Measurements from ENCODE around the gene PATZ1. TPM values are rescaled to one million over a fixed set of nuclear protein-coding genes. Genes with fewer than 3 reads are reported as not detected.

The PATZ1 gene
- total RNA-seq, 1 experiment from 2014 or later, result 18.6 TPM

- POLR2A ChIA-PET, result no interaction called here
- no peak overlapping the region for H3K27ac ChIP-seq (ENCODE audit: low read length)
- H3K27me3 ChIP-seq (ENCODE audit: control insufficient read depth, insufficient read depth, low read length), result no peaks in the 10 kb centered on the region
- DNase-seq (ENCODE audit: low read depth, low spot score) (no peak), ATAC-seq (no peak)
- H3K4me3 ChIP-seq (ENCODE audit: low read depth in 2 of 2, low read length in 2 of 2), result no peak overlapping the region
- H3K9me3 ChIP-seq (ENCODE audit: control insufficient read depth, insufficient read depth, low read depth, low read length), result no peaks in the 10 kb centered on the region
- H3K36me3 ChIP-seq (ENCODE audit: control insufficient read depth, insufficient read depth, low read length), result no peaks in the 10 kb centered on the region
- CTCF ChIA-PET, result no interaction called here
- in situ Hi-C loops (cut with HindIII; ENCODE audit: low pct_unique_long_range_greater_than_20kb, low sequenced_read_pairs) (no loop called here), intact Hi-C loops (cut with micrococcal nuclease; ENCODE audit: unreplicated experiment) (no loop called here)
- H3K4me1 ChIP-seq (ENCODE audit: control insufficient read depth, insufficient read depth, low read length), result no peaks in the 10 kb centered on the region; the same call in 1 of the 2 replicates
- no TSS peak for BruUV-seq (replicated peaks)
- no peak for TF ChIP-seq POLR2AphosphoS5 (IDR thresholded peaks at IDR 0.05; ENCODE audit: low read depth, low read length)
- TF ChIP-seq CTCF (IDR thresholded peaks at IDR 0.05), result no peak
- TF ChIP-seq TCF7L2 (IDR thresholded peaks at IDR 0.05; ENCODE audit: low read depth, low read length), result no peak
- TF ChIP-seq SIN3A (IDR thresholded peaks at IDR 0.05; ENCODE audit: borderline replicate concordance, insufficient read depth, low read depth, low read length), result no peak
- TF ChIP-seq REST (IDR thresholded peaks at IDR 0.05; ENCODE audit: insufficient read depth in 1 of 2, low read depth in 2 of 2, low read length in 1 of 2), result no peak
Observed at GRCh38 chr22:31287818-31288495, 58.2 kb downstream of the PATZ1 start.

GRCh38 chr22:31286360-31287255, 59.5 kb downstream of the PATZ1 start:
- Histone ChIP-seq H3K27ac (ENCODE audit: low read length) (no peak overlapping the region), H3K4me1 (ENCODE audit: control insufficient read depth, insufficient read depth, low read length) (no peaks in the 10 kb centered on the region), H3K4me3 (ENCODE audit: low read depth in 2 of 2, low read length in 2 of 2) (no peak overlapping the region), H3K9me3 (ENCODE audit: control insufficient read depth, insufficient read depth, low read depth, low read length) (no peaks in the 10 kb centered on the region), H3K27me3 (ENCODE audit: control insufficient read depth, insufficient read depth, low read length) (no peaks in the 10 kb centered on the region), H3K36me3 (ENCODE audit: control insufficient read depth, insufficient read depth, low read length) (no peaks in the 10 kb centered on the region)
- TF ChIP-seq REST (IDR thresholded peaks at IDR 0.05; ENCODE audit: insufficient read depth in 1 of 2, low read depth in 2 of 2, low read length in 1 of 2) (no peak), POLR2AphosphoS5 (IDR thresholded peaks at IDR 0.05; ENCODE audit: low read depth, low read length) (no peak), SIN3A (IDR thresholded peaks at IDR 0.05; ENCODE audit: borderline replicate concordance, insufficient read depth, low read depth, low read length) (no peak), CTCF (IDR thresholded peaks at IDR 0.05) (no peak), TCF7L2 (IDR thresholded peaks at IDR 0.05; ENCODE audit: low read depth, low read length) (no peak)
- no peak for ATAC-seq
- intact Hi-C loops (cut with micrococcal nuclease; ENCODE audit: unreplicated experiment) (no loop called here), in situ Hi-C loops (cut with HindIII; ENCODE audit: low pct_unique_long_range_greater_than_20kb, low sequenced_read_pairs) (no loop called here)
- POLR2A ChIA-PET, result interaction anchor here (0.6 kb wide), 1 partner anchor 262 kb away, joined by 3 read pairs; no protein-coding TSS in a partner anchor
- no TSS peak for BruUV-seq (replicated peaks)
- CTCF ChIA-PET, result no interaction called here
- no peak for DNase-seq (ENCODE audit: low read depth, low spot score)

Measured in Panc1 (cell line).